ENCODE data around the gene ATXN7.

ATXN7 gene

GRCh38 chr3:63872135-63872924 is 8.7 kb downstream of the ATXN7 start:
- DNase-seq (ENCODE audit: low spot score): no peak
- no peak overlapping the region for H3K4me3 Mint-ChIP-seq
- no peaks in the 10 kb centered on the region for H3K27me3 Mint-ChIP-seq (ENCODE audit: low read depth)
- H3K27ac Mint-ChIP-seq: no peak overlapping the region
- H3K4me1 Mint-ChIP-seq (ENCODE audit: low read depth): peaks cover 25% of the 10 kb centered on the region
- H3K36me3 Mint-ChIP-seq (ENCODE audit: low read depth): peaks cover 11% of the 10 kb centered on the region
- no peaks in the 10 kb centered on the region for H3K9me3 Mint-ChIP-seq

- no peak for DNase-seq (ENCODE audit: low spot score)
- Mint-ChIP-seq H3K36me3 (ENCODE audit: low read depth) (peaks cover 2% of the 10 kb centered on the region), H3K4me1 (ENCODE audit: low read depth) (peaks cover 36% of the 10 kb centered on the region), H3K27me3 (ENCODE audit: low read depth) (no peaks in the 10 kb centered on the region), H3K4me3 (no peak overlapping the region), H3K27ac (no peak overlapping the region), H3K9me3 (no peaks in the 10 kb centered on the region)
Observed at GRCh38 chr3:63874769-63875168, 11.1 kb downstream of the ATXN7 start.

- Mint-ChIP-seq H3K4me3 (no peak overlapping the region), H3K4me1 (ENCODE audit: low read depth) (peaks cover 37% of the 10 kb centered on the region), H3K36me3 (ENCODE audit: low read depth) (peaks cover 2% of the 10 kb centered on the region), H3K9me3 (no peaks in the 10 kb centered on the region), H3K27me3 (ENCODE audit: low read depth) (no peaks in the 10 kb centered on the region), H3K27ac (no peak overlapping the region)
- DNase-seq (ENCODE audit: low spot score): no peak
Observed at GRCh38 chr3:63875510-63875909, 11.8 kb downstream of the ATXN7 start.

- Mint-ChIP-seq H3K27me3 (ENCODE audit: low read depth) (no peaks in the 10 kb centered on the region), H3K9me3 (no peaks in the 10 kb centered on the region), H3K4me1 (ENCODE audit: low read depth) (peaks cover 33% of the 10 kb centered on the region), H3K36me3 (ENCODE audit: low read depth) (peaks cover 3% of the 10 kb centered on the region), H3K27ac (no peak overlapping the region), H3K4me3 (no peak overlapping the region)
- no peak for DNase-seq (ENCODE audit: low spot score)
Observed at GRCh38 chr3:63876260-63876659, 12.6 kb downstream of the ATXN7 start.

- no peak overlapping the region for H3K4me3 Mint-ChIP-seq
- H3K9me3 Mint-ChIP-seq: no peaks in the 10 kb centered on the region
- H3K27me3 Mint-ChIP-seq (ENCODE audit: low read depth): no peaks in the 10 kb centered on the region
- peaks cover 3% of the 10 kb centered on the region for H3K36me3 Mint-ChIP-seq (ENCODE audit: low read depth)
- H3K4me1 Mint-ChIP-seq (ENCODE audit: low read depth): peaks cover 28% of the 10 kb centered on the region
- DNase-seq (ENCODE audit: low spot score): no peak
- H3K27ac Mint-ChIP-seq: no peak overlapping the region
Observed at GRCh38 chr3:63877737-63878393, 14.2 kb downstream of the ATXN7 start.

- no peak for DNase-seq (ENCODE audit: low spot score)
- Mint-ChIP-seq H3K9me3 (no peaks in the 10 kb centered on the region), H3K4me1 (ENCODE audit: low read depth) (peaks cover 28% of the 10 kb centered on the region), H3K27ac (no peak overlapping the region), H3K36me3 (ENCODE audit: low read depth) (peaks cover 3% of the 10 kb centered on the region), H3K27me3 (ENCODE audit: low read depth) (no peaks in the 10 kb centered on the region), H3K4me3 (no peak overlapping the region)
Observed at GRCh38 chr3:63878394-63879060, 14.9 kb downstream of the ATXN7 start.

- peaks cover 28% of the 10 kb centered on the region for H3K4me1 Mint-ChIP-seq (ENCODE audit: low read depth)
- peaks cover 5% of the 10 kb centered on the region for H3K36me3 Mint-ChIP-seq (ENCODE audit: low read depth)
- no peak overlapping the region for H3K4me3 Mint-ChIP-seq
- no peaks in the 10 kb centered on the region for H3K27me3 Mint-ChIP-seq (ENCODE audit: low read depth)
- H3K27ac Mint-ChIP-seq: no peak overlapping the region
- no peak for DNase-seq (ENCODE audit: low spot score)
- H3K9me3 Mint-ChIP-seq: no peaks in the 10 kb centered on the region
Observed at GRCh38 chr3:63880653-63881052, 17.0 kb downstream of the ATXN7 start.

GRCh38 chr3:63886858-63887257 is 23.2 kb downstream of the ATXN7 start:
- DNase-seq (ENCODE audit: low spot score): no peak
- Mint-ChIP-seq H3K36me3 (ENCODE audit: low read depth) (peaks cover 7% of the 10 kb centered on the region), H3K4me3 (no peak overlapping the region), H3K27me3 (ENCODE audit: low read depth) (no peaks in the 10 kb centered on the region), H3K27ac (no peak overlapping the region), H3K9me3 (no peaks in the 10 kb centered on the region), H3K4me1 (ENCODE audit: low read depth) (peaks cover 12% of the 10 kb centered on the region)

- no peak overlapping the region for H3K27ac Mint-ChIP-seq
- no peak overlapping the region for H3K4me3 Mint-ChIP-seq
- H3K36me3 Mint-ChIP-seq (ENCODE audit: low read depth): peaks cover 5% of the 10 kb centered on the region
- H3K4me1 Mint-ChIP-seq (ENCODE audit: low read depth): peaks cover 19% of the 10 kb centered on the region
- H3K9me3 Mint-ChIP-seq: no peaks in the 10 kb centered on the region
- no peak for DNase-seq (ENCODE audit: low spot score)
- H3K27me3 Mint-ChIP-seq (ENCODE audit: low read depth): no peaks in the 10 kb centered on the region
Observed at GRCh38 chr3:63891518-63891917, 27.9 kb downstream of the ATXN7 start.

GRCh38 chr3:63892773-63893352 is 29.2 kb downstream of the ATXN7 start:
- Mint-ChIP-seq H3K27ac (no peak overlapping the region), H3K27me3 (ENCODE audit: low read depth) (no peaks in the 10 kb centered on the region), H3K36me3 (ENCODE audit: low read depth) (peaks cover 3% of the 10 kb centered on the region), H3K9me3 (no peaks in the 10 kb centered on the region), H3K4me3 (no peak overlapping the region), H3K4me1 (ENCODE audit: low read depth) (peaks cover 23% of the 10 kb centered on the region)
- DNase-seq (ENCODE audit: low spot score): no peak

GRCh38 chr3:63895422-63896189 is 31.9 kb downstream of the ATXN7 start:
- H3K4me3 Mint-ChIP-seq: no peak overlapping the region
- DNase-seq (ENCODE audit: low spot score): no peak
- H3K4me1 Mint-ChIP-seq (ENCODE audit: low read depth): peaks cover 32% of the 10 kb centered on the region
- H3K27ac Mint-ChIP-seq: peak overlapping the region; percentile 74
- H3K36me3 Mint-ChIP-seq (ENCODE audit: low read depth): peaks cover 19% of the 10 kb centered on the region
- no peaks in the 10 kb centered on the region for H3K27me3 Mint-ChIP-seq (ENCODE audit: low read depth)
- H3K9me3 Mint-ChIP-seq: no peaks in the 10 kb centered on the region

GRCh38 chr3:63896332-63897030 is 32.8 kb downstream of the ATXN7 start:
- no peak for DNase-seq (ENCODE audit: low spot score)
- no peak overlapping the region for H3K27ac Mint-ChIP-seq
- H3K4me1 Mint-ChIP-seq (ENCODE audit: low read depth): peaks cover 34% of the 10 kb centered on the region
- peaks cover 24% of the 10 kb centered on the region for H3K36me3 Mint-ChIP-seq (ENCODE audit: low read depth)
- no peak overlapping the region for H3K4me3 Mint-ChIP-seq
- H3K9me3 Mint-ChIP-seq: no peaks in the 10 kb centered on the region
- no peaks in the 10 kb centered on the region for H3K27me3 Mint-ChIP-seq (ENCODE audit: low read depth)

GRCh38 chr3:63900010-63900409 is 36.3 kb downstream of the ATXN7 start:
- Mint-ChIP-seq H3K36me3 (ENCODE audit: low read depth) (peaks cover 32% of the 10 kb centered on the region), H3K27ac (peak overlapping the region; percentile 19), H3K4me1 (ENCODE audit: low read depth) (peaks cover 34% of the 10 kb centered on the region), H3K27me3 (ENCODE audit: low read depth) (no peaks in the 10 kb centered on the region), H3K9me3 (no peaks in the 10 kb centered on the region), H3K4me3 (peak overlapping the region; percentile 22)
- DNase-seq (ENCODE audit: low spot score): no peak
